H1 (cell line): ENCODE data around the gene RMC1. TPM values are rescaled to one million over a fixed set of nuclear protein-coding genes. Genes with fewer than 3 reads are reported as not detected.
"Not testable (repeated sequence)": the region's sequence is repeated elsewhere in the genome, so short reads cannot be mapped to it uniquely, and the experiment has no call there.

Source experiments
- CTCF ChIA-PET: fragments of 300-600 bp; sonication (Branson Sonifier 250); formaldehyde crosslinking; loops from one replicate; lab custom pipeline; 2021; ENCODE audit not compliant: partially characterized antibody; lab: Charles Lee
- POLR2A ChIA-PET: fragments of 300-600 bp; sonication (Branson Sonifier 250); formaldehyde crosslinking; loops from one replicate; lab custom pipeline; 2021; ENCODE audit warnings: inconsistent platforms; ENCODE audit not compliant: partially characterized antibody; lab: Charles Lee
- DNase-seq, 2 experiments: peaks; one replicate each; pipeline versions ENCODE4 v3.0.0 to v3.0.0-alpha.2; 2010 to 2022; ENCODE audit warnings: low spot score in 2 of 2, low read depth in 1 of 2, mixed read lengths in 1 of 2
- FAIRE-seq: peaks from 2 replicates; lab custom pipeline; 2011; peaks lifted over from hg19 to GRCh38; lab: Jason Lieb, UNC
- H2AFZ ChIP-seq: 2 replicates; pipeline ENCODE4 v1.8.1; 2012; ENCODE audit warnings: low read length, inconsistent platforms
- H2AK5ac ChIP-seq: 2 replicates; pipeline ENCODE4 v1.6.1; 2013; ENCODE audit warnings: low read depth, low read length
- H2BK120ac ChIP-seq: replicated peaks from 2 replicates; pipeline ENCODE3; 2013; ENCODE audit warnings: low read depth, low read length, inconsistent platforms
- H2BK12ac ChIP-seq: 2 replicates; pipeline ENCODE4 v1.6.1; 2013; ENCODE audit warnings: low read depth, low read length
- H2BK15ac ChIP-seq: 2 replicates; pipeline ENCODE4 v1.6.1; 2013; ENCODE audit warnings: low read length
- H2BK20ac ChIP-seq: 2 replicates; pipeline ENCODE4 v1.6.1; 2013; ENCODE audit warnings: low read length
- H2BK5ac ChIP-seq: 2 replicates; pipeline ENCODE4 v1.6.1; 2013; ENCODE audit warnings: low read depth, low read length
- H3K14ac ChIP-seq: 2 replicates; pipeline ENCODE4 v1.6.1; 2013; ENCODE audit warnings: inconsistent platforms; ENCODE audit not compliant: insufficient read length
- H3K18ac ChIP-seq: 2 replicates; pipeline ENCODE4 v1.6.1; 2013; ENCODE audit warnings: low read length; ENCODE audit errors: extremely low read depth
- H3K23ac ChIP-seq: 2 replicates; pipeline ENCODE4 v1.6.1; 2013; ENCODE audit warnings: inconsistent platforms; ENCODE audit not compliant: insufficient read length
- H3K23me2 ChIP-seq: 2 replicates; pipeline ENCODE4 v1.6.1; 2013; ENCODE audit warnings: low read depth, low read length
- H3K27ac ChIP-seq: 2 replicates; pipeline ENCODE4 v1.6.1; 2011; ENCODE audit warnings: low read depth, low read length, inconsistent platforms
- H3K27me3 ChIP-seq, 4 experiments: replicated peaks in 1 of 4; 1 replicate in 1 of 4; 2 replicates in 3 of 4; pipeline versions ENCODE4 v1.6.1 to v1.8.1; 2011 to 2013; ENCODE audit warnings: low read length in 3 of 4, mild to moderate bottlenecking in 3 of 4, inconsistent platforms in 2 of 4, mixed read lengths in 2 of 4, moderate library complexity in 1 of 4; ENCODE audit not compliant: control insufficient read depth in 3 of 4, insufficient read depth in 3 of 4; ENCODE audit errors: extremely low read depth in 1 of 4
- H3K36me3 ChIP-seq, 4 experiments: 2 replicates each; pipeline versions ENCODE4 v1.6.1 to v1.8.1; 2011 to 2013; ENCODE audit warnings: mild to moderate bottlenecking in 4 of 4, low read length in 3 of 4, moderate library complexity in 2 of 4, control low read depth in 1 of 4, inconsistent platforms in 1 of 4; ENCODE audit not compliant: insufficient read depth in 4 of 4, control insufficient read depth in 2 of 4
- H3K4ac ChIP-seq: replicated peaks from 2 replicates; pipeline ENCODE3; 2013; ENCODE audit warnings: low read length, low read depth, mixed read lengths, inconsistent platforms; ENCODE audit not compliant: insufficient read length
- H3K4me1 ChIP-seq, 4 experiments: replicated peaks in 1 of 4; 1 replicate in 1 of 4; 2 replicates in 3 of 4; pipeline versions ENCODE4 v1.6.1 to v1.8.1; 2011 to 2013; ENCODE audit warnings: low read length in 3 of 4, inconsistent platforms in 2 of 4, mixed read lengths in 1 of 4; ENCODE audit not compliant: insufficient read depth in 4 of 4, control insufficient read depth in 3 of 4
- H3K4me2 ChIP-seq, 2 experiments: 2 replicates each; pipeline versions ENCODE4 v1.6.1 to v1.8.1; 2011 to 2013; ENCODE audit warnings: low read depth in 2 of 2, low read length in 2 of 2, control low read depth in 1 of 2, inconsistent platforms in 1 of 2, mild to moderate bottlenecking in 1 of 2; ENCODE audit not compliant: insufficient read depth in 1 of 2
- H3K4me3 ChIP-seq, 4 experiments: fragments of 200-600, 300-600 bp in 1 of 4; sonication (generic), shearing (Covaris generic), sonication (Bioruptor Twin) in 1 of 4; 2 replicates each; pipeline versions ENCODE4 v1.5.1 to v1.8.1; 2011 to 2016; ENCODE audit warnings: low read length in 4 of 4, low read depth in 3 of 4, control low read depth in 2 of 4, inconsistent platforms in 2 of 4, mild to moderate bottlenecking in 2 of 4, mixed read lengths in 1 of 4, moderate library complexity in 1 of 4; ENCODE audit not compliant: insufficient read depth in 2 of 4; ENCODE audit errors: extremely low read depth in 1 of 4
- H3K56ac ChIP-seq: replicated peaks from 2 replicates; pipeline ENCODE3; 2013; ENCODE audit warnings: low read depth, mild to moderate bottlenecking, mixed read lengths, low read length, inconsistent platforms; ENCODE audit not compliant: insufficient read length
- H3K79me1 ChIP-seq: 2 replicates; pipeline ENCODE4 v1.6.1; 2013; ENCODE audit warnings: low read depth, low read length, control low read depth
- H3K79me2 ChIP-seq, 2 experiments: 2 replicates each; pipeline versions ENCODE4 v1.6.1 to v1.8.1; 2012 to 2013; ENCODE audit warnings: low read length in 2 of 2, mild to moderate bottlenecking in 2 of 2, inconsistent platforms in 1 of 2; ENCODE audit not compliant: insufficient read depth in 2 of 2, control insufficient read depth in 1 of 2
- H3K9ac ChIP-seq, 4 experiments: replicated peaks in 1 of 4; 1 replicate in 1 of 4; 2 replicates in 3 of 4; pipeline versions ENCODE4 v1.6.1 to v1.8.1; 2011 to 2013; ENCODE audit warnings: low read depth in 3 of 4, low read length in 3 of 4, control low read depth in 2 of 4, mild to moderate bottlenecking in 2 of 4, moderate library complexity in 2 of 4, inconsistent platforms in 1 of 4; ENCODE audit errors: extremely low read depth in 1 of 4
- H3K9me3 ChIP-seq, 2 experiments: 2 replicates each; pipeline versions ENCODE4 v1.6.1 to v1.8.1; 2012 to 2013; ENCODE audit warnings: mild to moderate bottlenecking in 2 of 2, moderate library complexity in 2 of 2, control low read depth in 1 of 2, inconsistent platforms in 1 of 2, low read depth in 1 of 2, low read length in 1 of 2, mixed read lengths in 1 of 2; ENCODE audit not compliant: insufficient read depth in 2 of 2
- H4K20me1 ChIP-seq, 2 experiments: replicated peaks in 1 of 2; 2 replicates each; pipeline versions ENCODE3 to v1.8.1; 2011 to 2013; ENCODE audit warnings: inconsistent platforms in 2 of 2, low read length in 2 of 2, mild to moderate bottlenecking in 1 of 2; ENCODE audit not compliant: insufficient read depth in 2 of 2, control insufficient read depth in 1 of 2
- H4K5ac ChIP-seq: 2 replicates; pipeline ENCODE4 v1.6.1; 2013; ENCODE audit warnings: low read length, low read depth, mixed read lengths, inconsistent platforms; ENCODE audit not compliant: insufficient read length
- H4K8ac ChIP-seq: 2 replicates; pipeline ENCODE4 v1.8.0; 2013; ENCODE audit warnings: mild to moderate bottlenecking, moderate library complexity, low read length, inconsistent platforms; ENCODE audit not compliant: insufficient read depth; ENCODE audit errors: extremely low read depth
- H4K91ac ChIP-seq: replicated peaks from 2 replicates; pipeline ENCODE3; 2013; ENCODE audit warnings: low read length, mixed read lengths, inconsistent platforms; ENCODE audit not compliant: insufficient read length
- WGBS, 2 experiments: shearing (Covaris generic) in 1 of 2; methylation state at CpG; one replicate each; pipeline versions ENCODE4 v1.1.6 to v1.1.7; 2013 to 2015; ENCODE audit warnings: low lambda C conversion rate in 2 of 2, mixed read lengths in 2 of 2, inconsistent platforms in 1 of 2, low coverage in 1 of 2, missing lambda C conversion rate in 1 of 2; ENCODE audit not compliant: insufficient replicate concordance in 2 of 2, insufficient coverage in 1 of 2, insufficient read length in 1 of 2; ENCODE audit errors: extremely low coverage in 1 of 2, missing lambda C conversion rate in 1 of 2; 5-methylcytosine and 5-hydroxymethylcytosine counted together
- polyA plus RNA-seq, 7 experiments: library from polyadenylated mRNA; depleted of rRNA in 3 of 7; stranded (reverse) in 5 of 7; unstranded in 2 of 7; fragments of >200 nt in 5 of 7; fragments of 200-250 nt in 2 of 7; gene quantifications; 1 replicate in 5 of 7; 2 replicates in 1 of 7; 4 replicates in 1 of 7; pipeline versions ENCODE4 v1.2.1 to v1.2.3, GENCODE V29; 2011 to 2013; ENCODE audit warnings: missing spikeins in 2 of 7, mixed read lengths in 2 of 7
- total RNA-seq: library from RNA; stranded (reverse); fragmentation: NEBNext Ultra II Directional; extraction: Animal tissue kit (Norgen Biotek cat#: 25700); gene quantifications from 2 replicates; pipeline ENCODE4 v1.2.1, GENCODE V29; 2021

RMC1 gene
- total and polyA plus RNA-seq, 2 of the 8 experiments (the other 6 are each of a cell fraction or from before 2014, with no cell fraction given), result 16.4 to 20.1 TPM

DNA sequence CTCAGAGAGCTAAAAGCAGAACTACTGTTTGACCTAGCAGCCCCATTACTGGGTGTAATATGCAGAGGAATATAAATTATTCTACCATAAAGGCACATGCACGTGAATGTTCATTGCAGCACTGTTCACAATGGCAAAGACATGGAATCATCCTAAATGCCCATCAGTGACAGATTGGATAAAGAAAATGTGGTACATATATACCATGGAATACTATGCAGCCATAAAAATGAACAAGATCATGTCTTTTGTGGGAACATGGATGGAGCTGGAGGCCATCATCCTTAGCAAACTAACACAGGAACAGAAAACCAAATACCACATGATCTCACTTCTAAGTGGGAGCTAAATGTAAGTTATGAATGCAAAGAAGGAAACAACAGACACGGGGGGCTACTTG is 7.6 kb downstream of the RMC1 start:
- H3K79me2 ChIP-seq, H3K18ac ChIP-seq, H4K5ac ChIP-seq, H2AK5ac ChIP-seq, FAIRE-seq, POLR2A ChIA-PET, H3K9me3 ChIP-seq, H3K14ac ChIP-seq, H2AFZ ChIP-seq, H3K4me1 ChIP-seq, H3K4me3 ChIP-seq, H2BK15ac ChIP-seq, H3K56ac ChIP-seq, H2BK20ac ChIP-seq, H4K91ac ChIP-seq, H3K4me2 ChIP-seq, H2BK5ac ChIP-seq, H3K79me1 ChIP-seq, H3K9ac ChIP-seq, H3K27ac ChIP-seq, H3K23ac ChIP-seq, H4K8ac ChIP-seq, H3K4ac ChIP-seq, H3K27me3 ChIP-seq, H2BK120ac ChIP-seq, DNase-seq, H2BK12ac ChIP-seq, H4K20me1 ChIP-seq, H3K23me2 ChIP-seq: not testable (repeated sequence)
- WGBS, 2 experiments, result 78% methylated on average over 2 of the region's 2 CpGs; no CpG with 5 or more reads in 1 of the 2 experiments
- CTCF ChIA-PET, result interaction anchor here (0.6 to 1.1 kb wide), 4 partner anchors 77 to 1470 kb away, joined by 3 to 5 read pairs (median 4); no protein-coding TSS in a partner anchor
- peaks cover 0 to 13% (median 6%) of the 10 kb centered on the region in 4 experiments; a peak in 4 of 8 replicates for H3K36me3 ChIP-seq

DNA sequence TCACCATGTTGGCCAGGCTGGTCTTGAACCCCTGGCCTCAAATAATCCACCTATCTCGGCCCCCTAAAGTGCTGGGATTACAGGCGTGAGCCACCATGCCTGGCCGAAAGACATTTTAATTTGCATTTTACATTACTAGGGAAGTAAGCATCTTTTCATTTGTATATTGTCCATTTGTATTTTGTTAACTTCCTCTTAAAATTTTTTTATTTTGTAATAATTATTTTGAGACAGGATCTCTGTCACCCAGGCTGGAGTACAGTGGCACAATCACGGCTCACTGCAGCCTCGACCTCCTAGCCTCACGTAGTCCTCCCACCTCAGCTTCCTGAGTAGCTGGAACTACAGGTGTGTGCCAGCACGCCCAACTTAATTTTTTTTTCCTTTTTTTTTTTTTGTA is 8.9 kb downstream of the RMC1 start:
- H3K4me2 ChIP-seq, CTCF ChIA-PET, FAIRE-seq, H3K14ac ChIP-seq, H2BK20ac ChIP-seq, H4K91ac ChIP-seq, H3K18ac ChIP-seq, H3K79me2 ChIP-seq, H3K4ac ChIP-seq, H3K79me1 ChIP-seq, H3K23ac ChIP-seq, POLR2A ChIA-PET, H4K8ac ChIP-seq, H2BK15ac ChIP-seq, H3K9ac ChIP-seq, H3K9me3 ChIP-seq, H4K20me1 ChIP-seq, H3K27ac ChIP-seq, H2BK120ac ChIP-seq, H2BK12ac ChIP-seq, H3K23me2 ChIP-seq, H2BK5ac ChIP-seq, H3K4me1 ChIP-seq, H2AFZ ChIP-seq, H4K5ac ChIP-seq, DNase-seq, H3K4me3 ChIP-seq, H3K56ac ChIP-seq, H3K27me3 ChIP-seq, H2AK5ac ChIP-seq: not testable (repeated sequence)
- WGBS, 2 experiments, result 97% methylated on average over 7 of the region's 7 CpGs; no CpG with 5 or more reads in 1 of the 2 experiments
- peaks cover 0 to 12% (median 4%) of the 10 kb centered on the region in 4 experiments; a peak in 4 of 8 replicates for H3K36me3 ChIP-seq
